Immature natural killer cell (primary cell): ENCODE data around the gene IDH2. TPM values are rescaled to one million over a fixed set of nuclear protein-coding genes. Genes with fewer than 3 reads are reported as not detected.

Source experiments
- DNase-seq, 3 donors: peaks; one replicate each; pipeline ENCODE4 v3.0.0; 2022; ENCODE audit warnings: mixed read lengths in 1 of 3
- H3K27ac Mint-ChIP-seq, 6 donors: one replicate each; pipeline ENCODE4 v1.8.0; 2020; ENCODE audit warnings: mixed read lengths in 6 of 6, mild to moderate bottlenecking in 5 of 6, inconsistent platforms in 4 of 6, moderate library complexity in 3 of 6
- H3K27me3 Mint-ChIP-seq, 3 donors: one replicate each; pipeline ENCODE4 v1.8.0; 2020 to 2021; ENCODE audit warnings: low read depth in 3 of 3, mild to moderate bottlenecking in 3 of 3, mixed read lengths in 3 of 3, moderate library complexity in 3 of 3, inconsistent platforms in 1 of 3
- H3K36me3 Mint-ChIP-seq, 3 donors: one replicate each; pipeline ENCODE4 v1.8.0; 2020; ENCODE audit warnings: mixed read lengths in 3 of 3, inconsistent platforms in 2 of 3, mild to moderate bottlenecking in 2 of 3
- H3K4me1 Mint-ChIP-seq, 2 donors: one replicate each; pipeline ENCODE4 v1.8.0; 2020; ENCODE audit warnings: inconsistent platforms in 2 of 2, mild to moderate bottlenecking in 2 of 2, mixed read lengths in 2 of 2, moderate library complexity in 1 of 2
- H3K4me3 Mint-ChIP-seq, 5 donors: one replicate each; pipeline ENCODE4 v1.8.0; 2020; ENCODE audit warnings: mild to moderate bottlenecking in 5 of 5, mixed read lengths in 5 of 5, inconsistent platforms in 3 of 5, moderate library complexity in 3 of 5
- H3K9me3 Mint-ChIP-seq, 6 donors: one replicate each; pipeline ENCODE4 v1.8.0; 2020; ENCODE audit warnings: mild to moderate bottlenecking in 6 of 6, mixed read lengths in 6 of 6, inconsistent platforms in 4 of 6, moderate library complexity in 3 of 6
- polyA plus RNA-seq, 3 donors: library from polyadenylated mRNA; unstranded; fragments of 300-500 nt; fragmentation: Illumina TruSeq; gene quantifications; one replicate each; pipeline ENCODE4 v1.2.3, GENCODE V29; 2021

IDH2 gene
- polyA plus RNA-seq, 3 donors from 2014 or later = 160 to 330 (median 218) TPM

- DNase-seq = no peak
- Mint-ChIP-seq H3K4me3 (peak overlapping the region in 4 of 5 donors; percentile 23 to 80 (median 56)), H3K36me3 (no peaks in the 10 kb centered on the region), H3K9me3 (peaks cover 0 to 7% (median 0%) of the 10 kb centered on the region in 6 donors), H3K27me3 (peaks cover 33 to 34% (median 33%) of the 10 kb centered on the region in 3 donors), H3K4me1 (peaks cover 95 to 100% of the 10 kb centered on the region in 2 donors), H3K27ac (peak overlapping the region in 5 of 6 donors; percentile 93 to 99 (median 97))
Observed at GRCh38 chr15:90036343-90036742, 65.9 kb downstream of the IDH2 start.

- peaks cover 33 to 34% (median 33%) of the 10 kb centered on the region in 3 donors for H3K27me3 Mint-ChIP-seq
- DNase-seq = no peak
- peak overlapping the region; percentile 75 to 86 (median 79) for H3K4me3 Mint-ChIP-seq
- peaks cover 0 to 7% (median 0%) of the 10 kb centered on the region in 6 donors for H3K9me3 Mint-ChIP-seq
- H3K27ac Mint-ChIP-seq = peak overlapping the region; percentile 89 to 99 (median 97)
- H3K36me3 Mint-ChIP-seq = no peaks in the 10 kb centered on the region
- H3K4me1 Mint-ChIP-seq = peaks cover 97 to 100% of the 10 kb centered on the region in 2 donors
Observed at GRCh38 chr15:90035840-90036230, 66.4 kb downstream of the IDH2 start.

DNA sequence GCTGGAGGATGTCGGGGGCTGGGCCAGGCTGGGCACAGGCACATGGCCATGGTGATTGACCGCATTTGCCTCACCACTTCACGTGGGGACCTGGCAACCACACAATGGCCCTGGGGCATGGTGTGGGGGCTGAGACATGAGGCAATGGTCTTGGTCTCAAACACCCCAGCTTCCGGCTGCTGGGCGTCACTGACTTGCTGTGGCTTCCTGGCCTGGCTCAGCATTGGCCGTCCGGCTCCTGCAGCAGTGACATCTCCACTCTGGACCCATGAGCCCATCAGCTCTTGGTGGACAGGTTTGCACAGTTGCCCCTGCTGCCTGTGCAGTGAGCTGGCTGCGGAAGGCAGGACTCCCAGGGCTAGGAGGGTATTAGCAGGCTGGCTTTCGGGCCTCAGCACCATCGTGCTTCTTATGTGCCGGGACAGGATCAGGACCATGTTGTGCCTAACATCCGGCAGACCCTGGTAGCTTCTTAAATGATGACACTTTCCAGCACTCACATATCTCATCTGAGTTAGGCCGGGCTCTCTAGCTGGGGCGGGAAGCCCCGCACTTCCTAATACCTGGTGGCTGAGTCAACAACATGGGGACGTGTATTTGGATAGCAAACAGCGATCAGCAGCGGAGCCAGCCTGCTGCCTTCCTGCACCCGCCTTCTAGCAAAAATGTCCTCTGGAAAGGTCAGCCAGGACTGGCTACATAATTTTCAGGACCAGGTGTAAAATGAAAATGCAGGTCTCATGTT is 67.0 kb downstream of the IDH2 start:
- Mint-ChIP-seq H3K4me1 (peaks cover 95% of the 10 kb centered on the region in 2 donors), H3K27ac (peak overlapping the region; percentile 89 to 99 (median 97)), H3K4me3 (peak overlapping the region; percentile 75 to 86 (median 79)), H3K9me3 (peaks cover 0 to 7% (median 0%) of the 10 kb centered on the region in 6 donors), H3K27me3 (peaks cover 33 to 34% (median 33%) of the 10 kb centered on the region in 3 donors), H3K36me3 (no peaks in the 10 kb centered on the region)
- DNase-seq = peak; percentile 92 to 95 (median 93)

DNA sequence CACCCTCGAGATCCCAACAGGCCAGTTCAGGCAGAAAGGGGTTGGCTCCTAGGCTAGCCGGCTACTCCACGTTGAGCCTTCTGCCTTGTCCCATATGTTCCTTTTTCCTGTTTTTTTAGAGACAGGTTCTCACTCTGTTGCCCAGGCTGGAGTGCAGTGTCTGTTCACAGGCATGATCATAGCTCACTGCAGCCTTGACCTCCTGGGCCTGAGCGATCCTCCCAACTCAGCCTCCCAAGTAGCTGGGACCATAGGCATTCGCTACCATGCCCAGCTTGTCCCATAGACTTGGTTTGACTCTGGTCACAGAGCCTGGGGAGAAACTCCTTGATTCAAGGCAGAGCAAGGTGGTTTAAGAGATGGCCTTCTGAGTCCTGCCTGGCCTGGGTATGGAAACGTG is 68.8 kb downstream of the IDH2 start:
- Mint-ChIP-seq H3K9me3 (peaks cover 0 to 7% (median 0%) of the 10 kb centered on the region in 6 donors), H3K4me1 (peaks cover 87 to 88% of the 10 kb centered on the region in 2 donors)

More for the DNA sequence above, 68.8 kb downstream of the IDH2 start:
- Mint-ChIP-seq H3K4me3 (peak overlapping the region; percentile 75 to 86 (median 79)), H3K36me3 (peaks cover 0 to 3% (median 3%) of the 10 kb centered on the region in 3 donors), H3K27me3 (peaks cover 31 to 33% (median 32%) of the 10 kb centered on the region in 3 donors), H3K27ac (peak overlapping the region; percentile 89 to 99 (median 97))
- DNase-seq = no peak

Other genes with a start within 250 kb of the IDH2 start
- 10 to 100 TPM; 23.7 to 38.5 (median 32.2) TPM for gene AP3S2, start 208.5 kb downstream of the IDH2 start, polyA plus RNA-seq
- under 1 TPM in 1 of 3 donors, not detected in 2; 0.23 TPM for gene ARPIN, start 189.5 kb downstream of the IDH2 start, polyA plus RNA-seq
- 1 to 10 TPM; 1.7 to 3.4 (median 2.3) TPM for gene ZNF710, start 101.1 kb downstream of the IDH2 start, polyA plus RNA-seq
- 10 to 100 TPM in 2 of 3 donors, 1 to 10 TPM in 1; 3.3 to 12.1 (median 11.4) TPM for gene SEMA4B, start 98.9 kb upstream of the IDH2 start, polyA plus RNA-seq
- gene CIB1, start 131.5 kb upstream of the IDH2 start, polyA plus RNA-seq = 100 to 1,000 TPM; 219 to 304 (median 265) TPM
- 1 to 10 TPM in 2 of 3 donors, under 1 TPM in 1; 0.82 to 5.9 (median 1.4) TPM for gene GDPGP1, start 131.7 kb upstream of the IDH2 start, polyA plus RNA-seq
- 1 to 10 TPM in 1 of 3 donors, under 1 TPM in 2; 0.23 to 2.0 (median 0.24) TPM for gene TTLL13, start 147.1 kb upstream of the IDH2 start, polyA plus RNA-seq
- gene NGRN, start 163.2 kb upstream of the IDH2 start, polyA plus RNA-seq = 10 to 100 TPM; 20.2 to 32.1 (median 26.0) TPM
- gene ZNF774, start 249.8 kb upstream of the IDH2 start, polyA plus RNA-seq = under 1 TPM in 1 of 3 donors, not detected in 2; 0.16 TPM